ENCODE results near the gene CACFD1. TPM values are rescaled to one million over a fixed set of nuclear protein-coding genes. Genes with fewer than 3 reads are reported as not detected.
A peak's percentile ranks its signal among the peaks of the same experiment; 100 is the strongest.

Gene CACFD1
- total RNA-seq, 3 donors from 2014 or later = 0.73 to 1.1 (median 0.86) TPM

DNA sequence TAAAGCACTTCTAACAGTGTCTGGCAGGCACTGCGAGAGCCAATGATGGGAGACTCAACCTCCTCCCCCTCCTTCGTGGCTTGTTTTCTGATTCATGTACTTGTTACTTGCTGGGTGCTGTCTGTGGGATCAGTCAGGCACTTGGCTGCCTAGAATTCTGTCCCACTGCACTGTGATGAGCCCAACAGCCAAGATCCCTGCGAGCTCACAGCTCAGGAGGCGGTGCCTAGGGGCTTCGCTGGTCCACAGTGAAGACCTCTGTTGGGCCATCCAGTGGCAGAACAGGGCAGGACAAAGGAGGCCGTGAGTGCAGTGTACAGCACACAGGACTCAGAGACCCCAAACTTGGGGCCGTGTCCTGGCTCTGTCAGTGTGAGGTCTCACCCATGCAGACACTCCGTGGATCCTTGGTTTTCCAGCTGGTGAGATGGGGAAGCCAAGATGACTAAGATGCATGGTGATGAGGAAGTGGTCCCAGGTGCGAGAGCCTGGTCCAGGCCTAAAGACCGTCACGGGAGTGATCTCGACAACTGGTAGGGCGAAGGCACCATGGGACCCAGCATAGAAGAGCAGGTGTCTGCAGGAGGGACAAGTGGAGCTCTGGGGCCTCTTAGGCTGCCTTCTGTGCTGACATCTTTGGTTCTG is 45.5 kb downstream of the CACFD1 start:
- H3K9me3 Mint-ChIP-seq = peaks cover 16% of the 10 kb centered on the region
- no peaks in the 10 kb centered on the region for H3K36me3 Mint-ChIP-seq (ENCODE audit: insufficient read depth)
- DNase-seq = no peak
- no peak for ATAC-seq
- peaks cover 19% of the 10 kb centered on the region for H3K4me1 Mint-ChIP-seq (ENCODE audit: low read depth)
- peaks cover 10% of the 10 kb centered on the region for H3K27me3 Mint-ChIP-seq (ENCODE audit: low read depth)
- H3K4me3 Mint-ChIP-seq = no peak overlapping the region

DNA sequence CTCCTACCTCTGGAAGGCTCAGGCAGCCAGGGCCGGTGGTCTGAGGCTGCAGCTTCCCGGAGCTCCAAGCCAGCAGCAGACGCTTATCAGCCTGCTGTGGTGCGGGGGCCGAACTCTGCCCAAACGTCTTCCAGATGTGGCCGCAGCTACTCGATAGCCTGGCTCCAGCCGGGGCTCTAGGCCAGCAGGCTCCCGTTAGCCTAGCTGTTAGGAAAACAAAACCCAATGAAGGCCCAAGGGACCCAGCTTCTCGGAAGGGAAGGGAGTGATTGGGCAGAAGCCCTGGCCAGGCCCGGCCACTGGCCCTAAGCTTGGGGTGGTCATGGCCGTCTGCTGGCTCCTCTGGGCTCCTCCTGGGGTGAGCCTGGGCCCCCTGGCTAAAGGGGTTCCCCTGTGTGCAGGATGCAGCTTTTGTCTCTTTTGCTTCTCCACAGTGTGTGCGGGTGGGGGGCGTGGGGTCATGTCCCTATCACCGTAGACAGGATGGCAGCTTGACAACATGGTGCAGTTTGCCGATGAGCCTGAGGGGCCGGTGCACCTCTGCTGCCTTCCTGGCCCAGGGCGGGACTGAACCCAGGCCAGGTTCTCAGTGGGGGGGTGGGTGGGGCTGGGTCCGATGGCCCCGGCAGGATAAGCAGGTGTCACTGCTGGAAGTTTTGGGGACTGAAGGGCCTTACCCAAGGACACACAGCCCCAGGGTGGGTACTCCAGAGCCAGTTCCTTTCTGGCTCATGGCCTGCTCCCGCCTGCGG is 46.3 kb downstream of the CACFD1 start:
- Mint-ChIP-seq H3K27me3 (ENCODE audit: low read depth) (peaks cover 10% of the 10 kb centered on the region), H3K4me3 (no peak overlapping the region), H3K36me3 (ENCODE audit: insufficient read depth) (no peaks in the 10 kb centered on the region), H3K4me1 (ENCODE audit: low read depth) (peaks cover 19% of the 10 kb centered on the region), H3K9me3 (peaks cover 16% of the 10 kb centered on the region)
- ATAC-seq (no peak), DNase-seq (no peak)

DNA sequence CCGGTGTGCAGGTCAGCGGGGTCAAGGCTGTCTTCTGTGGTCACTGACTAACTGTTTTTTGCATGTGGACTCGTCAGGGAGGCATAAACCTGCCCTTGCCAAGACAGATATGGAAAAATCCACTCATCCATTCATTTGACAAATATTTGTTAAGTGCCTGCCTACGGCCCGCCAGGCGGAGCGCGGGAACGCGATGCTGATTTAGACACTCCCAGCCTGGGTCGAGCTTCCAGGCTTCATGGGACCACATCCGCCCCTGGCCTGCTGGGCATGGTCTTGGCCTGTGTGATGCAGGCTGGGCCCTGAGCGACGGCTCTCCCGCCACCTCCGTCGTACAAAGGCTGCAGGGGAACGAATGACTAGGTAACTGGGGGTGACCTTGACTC is 46.9 kb downstream of the CACFD1 start:
- DNase-seq (no peak), ATAC-seq (no peak)
- Mint-ChIP-seq H3K27me3 (ENCODE audit: low read depth) (peaks cover 10% of the 10 kb centered on the region), H3K9me3 (peaks cover 11% of the 10 kb centered on the region), H3K36me3 (ENCODE audit: insufficient read depth) (no peaks in the 10 kb centered on the region), H3K4me3 (no peak overlapping the region), H3K4me1 (ENCODE audit: low read depth) (peaks cover 19% of the 10 kb centered on the region)

DNA sequence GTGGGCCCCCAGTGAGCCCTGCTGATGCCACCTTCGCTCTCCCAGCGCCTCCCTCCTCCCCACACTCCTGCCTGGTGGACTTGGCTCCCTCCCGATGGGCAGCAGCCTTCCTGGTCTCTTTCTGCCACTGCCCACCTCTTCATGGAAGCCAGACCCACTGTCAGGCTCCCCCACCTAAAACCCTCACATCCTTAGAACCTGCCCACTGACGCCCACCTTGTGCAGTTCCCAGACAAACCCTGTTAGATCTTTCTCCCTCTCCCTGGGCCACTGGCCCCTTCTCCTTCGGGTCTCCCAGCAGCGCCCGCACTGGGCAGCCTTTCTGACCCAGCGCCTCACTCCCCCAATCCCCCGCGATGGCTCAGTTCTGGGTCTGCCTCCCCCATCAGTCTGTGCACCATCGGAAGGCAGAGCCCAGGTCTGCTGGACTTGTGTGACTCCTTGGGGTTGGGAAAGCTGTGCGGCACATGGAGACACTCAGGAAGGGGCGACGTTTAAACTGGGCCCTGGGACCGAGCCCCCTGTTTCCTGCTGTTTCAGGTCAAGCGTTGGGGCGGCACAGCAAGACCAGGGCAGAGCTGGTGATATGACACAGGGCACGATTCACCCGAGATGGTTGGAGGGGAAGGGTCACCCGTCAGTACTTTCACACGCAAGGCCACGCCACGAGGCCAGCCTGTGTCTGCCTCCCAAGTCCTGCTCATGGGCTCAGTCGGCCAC is 47.6 kb downstream of the CACFD1 start:
- ATAC-seq = no peak
- no peaks in the 10 kb centered on the region for H3K36me3 Mint-ChIP-seq (ENCODE audit: insufficient read depth)
- H3K4me1 Mint-ChIP-seq (ENCODE audit: low read depth) = peaks cover 19% of the 10 kb centered on the region
- peaks cover 8% of the 10 kb centered on the region for H3K27me3 Mint-ChIP-seq (ENCODE audit: low read depth)
- peaks cover 3% of the 10 kb centered on the region for H3K9me3 Mint-ChIP-seq
- H3K4me3 Mint-ChIP-seq = no peak overlapping the region
- no peak for DNase-seq

DNA sequence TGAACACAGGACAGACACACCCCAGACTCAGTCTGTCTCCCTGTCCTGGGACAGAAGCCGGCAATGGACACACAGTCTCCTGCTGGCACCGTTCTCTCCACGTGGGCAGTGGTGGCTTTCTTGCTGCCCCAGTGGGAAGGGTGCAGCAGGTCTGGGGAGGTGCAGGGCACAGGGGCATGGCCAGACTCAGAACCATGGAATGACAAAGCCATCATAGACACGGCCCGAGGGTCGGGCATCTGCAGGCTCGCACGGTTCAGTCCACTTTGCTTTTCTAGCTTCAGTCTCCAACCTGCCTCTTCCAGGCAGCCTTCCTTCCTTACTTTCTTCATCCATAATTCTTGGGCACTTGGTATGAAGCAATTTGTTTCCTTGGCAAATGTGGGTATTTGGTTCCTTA is 48.3 kb downstream of the CACFD1 start:
- Mint-ChIP-seq H3K36me3 (ENCODE audit: insufficient read depth) (no peaks in the 10 kb centered on the region), H3K27me3 (ENCODE audit: low read depth) (peaks cover 6% of the 10 kb centered on the region), H3K4me3 (no peak overlapping the region), H3K9me3 (no peaks in the 10 kb centered on the region), H3K4me1 (ENCODE audit: low read depth) (peaks cover 19% of the 10 kb centered on the region)
- DNase-seq (no peak), ATAC-seq (no peak)

DNA sequence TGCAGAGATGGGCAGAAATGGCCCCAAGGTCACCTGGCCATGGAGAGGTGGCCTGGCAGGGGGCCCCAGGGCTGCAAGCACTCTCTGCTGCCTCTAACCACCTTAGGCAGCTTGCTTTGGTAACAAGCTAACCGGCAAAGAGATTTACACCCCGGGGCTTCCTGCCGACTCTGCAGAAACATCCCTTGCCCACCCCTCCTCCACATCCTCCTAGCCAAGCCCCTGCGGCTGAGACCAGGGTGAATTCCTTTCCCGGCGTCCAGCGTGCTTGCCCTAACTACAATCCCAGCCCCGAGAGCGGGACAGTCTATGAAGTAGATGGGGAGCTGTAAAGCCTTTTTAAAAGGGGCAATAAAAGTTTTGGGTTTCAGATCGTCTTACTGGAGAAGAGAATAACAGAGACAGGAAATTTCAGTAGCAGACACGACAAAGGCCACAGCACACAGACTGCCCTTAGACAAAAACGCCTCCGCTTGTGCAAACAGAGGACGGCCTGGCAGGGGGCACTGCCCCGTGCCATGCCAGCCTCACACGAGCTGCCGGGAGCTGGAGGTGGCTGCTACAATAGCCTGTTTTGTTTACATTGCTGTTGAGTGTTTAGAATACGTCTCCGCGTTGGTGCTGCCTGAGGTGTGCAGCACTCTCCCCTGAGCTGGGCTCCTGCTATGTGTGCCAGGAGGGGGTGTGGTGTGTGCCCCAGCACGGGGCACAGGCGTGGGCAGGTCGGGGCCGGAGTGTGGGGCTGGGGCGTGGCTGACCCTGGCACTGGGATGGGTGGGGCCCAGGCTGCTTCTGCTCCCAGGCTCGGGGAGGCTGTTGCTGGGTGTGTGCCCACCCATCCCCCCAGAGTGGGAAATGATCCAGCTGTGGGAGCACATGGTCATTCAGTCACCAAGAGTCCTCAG is 49.7 kb downstream of the CACFD1 start:
- Mint-ChIP-seq H3K36me3 (ENCODE audit: insufficient read depth) (no peaks in the 10 kb centered on the region), H3K4me1 (ENCODE audit: low read depth) (peaks cover 19% of the 10 kb centered on the region), H3K27me3 (ENCODE audit: low read depth) (no peaks in the 10 kb centered on the region), H3K4me3 (peak overlapping the region; percentile 72), H3K9me3 (no peaks in the 10 kb centered on the region)
- DNase-seq (no peak), ATAC-seq (peak; percentile 41 to 58)

DNA sequence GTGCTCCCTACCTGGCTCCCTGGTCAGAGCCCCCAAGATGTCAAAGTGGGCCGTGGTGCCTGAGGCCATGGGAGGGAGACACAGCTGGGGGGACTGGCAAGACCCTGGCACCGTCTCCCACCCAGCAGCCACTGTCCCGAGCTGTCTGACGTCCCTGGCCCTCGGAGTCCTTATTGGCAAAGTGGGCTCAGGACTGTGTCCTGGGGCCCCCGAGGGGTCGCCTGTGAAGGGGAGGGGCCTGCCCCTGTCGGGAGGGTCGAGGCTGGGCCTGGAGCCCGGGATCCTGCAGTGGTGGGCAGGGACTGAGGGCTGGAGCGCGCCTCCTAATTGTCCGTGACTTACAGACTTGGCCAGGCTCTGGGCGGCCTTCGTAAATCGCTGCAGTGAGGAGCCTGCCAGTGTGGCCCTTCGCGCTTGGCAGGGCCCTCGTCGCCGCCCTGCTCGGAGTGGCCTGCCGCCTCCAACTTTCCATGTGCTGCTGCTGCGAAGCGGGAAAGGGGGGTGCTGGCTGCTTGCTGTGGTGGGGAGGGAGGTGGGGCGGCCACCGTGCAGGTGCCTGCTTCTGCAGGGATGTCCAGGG is 51.2 kb downstream of the CACFD1 start:
- H3K4me3 Mint-ChIP-seq = no peak overlapping the region
- ATAC-seq = no peak
- no peaks in the 10 kb centered on the region for H3K36me3 Mint-ChIP-seq (ENCODE audit: insufficient read depth)

DNA sequence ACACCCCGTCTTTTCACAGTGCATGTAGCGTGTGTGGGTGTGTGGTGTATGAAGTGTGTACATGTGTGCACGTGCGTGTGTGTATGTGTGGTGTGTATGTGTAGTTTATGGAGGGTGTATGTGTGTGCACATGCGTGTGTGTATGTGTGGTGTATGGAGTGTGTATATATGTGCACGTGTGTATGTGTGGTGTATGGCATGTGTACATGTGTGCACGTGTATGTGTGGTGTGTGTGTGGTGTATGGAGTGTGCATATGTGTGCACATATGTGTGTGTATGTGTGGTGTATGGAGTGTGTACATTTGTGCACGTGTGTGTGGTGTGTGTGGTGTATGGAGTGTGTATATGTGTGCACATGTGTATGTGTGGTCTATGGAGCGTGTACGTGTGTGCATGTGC is 51.8 kb downstream of the CACFD1 start:
- no peak for ATAC-seq
- no peak for DNase-seq
- no peak overlapping the region for H3K4me3 Mint-ChIP-seq
- H3K36me3 Mint-ChIP-seq (ENCODE audit: insufficient read depth) = no peaks in the 10 kb centered on the region
- peaks cover 3% of the 10 kb centered on the region for H3K27me3 Mint-ChIP-seq (ENCODE audit: low read depth)
- H3K9me3 Mint-ChIP-seq = no peaks in the 10 kb centered on the region
- peaks cover 19% of the 10 kb centered on the region for H3K4me1 Mint-ChIP-seq (ENCODE audit: low read depth)

More for the DNA sequence above, 51.2 kb downstream of the CACFD1 start:
- H3K9me3 Mint-ChIP-seq = no peaks in the 10 kb centered on the region
- peaks cover 19% of the 10 kb centered on the region for H3K4me1 Mint-ChIP-seq (ENCODE audit: low read depth)
- H3K27me3 Mint-ChIP-seq (ENCODE audit: low read depth) = peaks cover 3% of the 10 kb centered on the region
- DNase-seq = no peak

DNA sequence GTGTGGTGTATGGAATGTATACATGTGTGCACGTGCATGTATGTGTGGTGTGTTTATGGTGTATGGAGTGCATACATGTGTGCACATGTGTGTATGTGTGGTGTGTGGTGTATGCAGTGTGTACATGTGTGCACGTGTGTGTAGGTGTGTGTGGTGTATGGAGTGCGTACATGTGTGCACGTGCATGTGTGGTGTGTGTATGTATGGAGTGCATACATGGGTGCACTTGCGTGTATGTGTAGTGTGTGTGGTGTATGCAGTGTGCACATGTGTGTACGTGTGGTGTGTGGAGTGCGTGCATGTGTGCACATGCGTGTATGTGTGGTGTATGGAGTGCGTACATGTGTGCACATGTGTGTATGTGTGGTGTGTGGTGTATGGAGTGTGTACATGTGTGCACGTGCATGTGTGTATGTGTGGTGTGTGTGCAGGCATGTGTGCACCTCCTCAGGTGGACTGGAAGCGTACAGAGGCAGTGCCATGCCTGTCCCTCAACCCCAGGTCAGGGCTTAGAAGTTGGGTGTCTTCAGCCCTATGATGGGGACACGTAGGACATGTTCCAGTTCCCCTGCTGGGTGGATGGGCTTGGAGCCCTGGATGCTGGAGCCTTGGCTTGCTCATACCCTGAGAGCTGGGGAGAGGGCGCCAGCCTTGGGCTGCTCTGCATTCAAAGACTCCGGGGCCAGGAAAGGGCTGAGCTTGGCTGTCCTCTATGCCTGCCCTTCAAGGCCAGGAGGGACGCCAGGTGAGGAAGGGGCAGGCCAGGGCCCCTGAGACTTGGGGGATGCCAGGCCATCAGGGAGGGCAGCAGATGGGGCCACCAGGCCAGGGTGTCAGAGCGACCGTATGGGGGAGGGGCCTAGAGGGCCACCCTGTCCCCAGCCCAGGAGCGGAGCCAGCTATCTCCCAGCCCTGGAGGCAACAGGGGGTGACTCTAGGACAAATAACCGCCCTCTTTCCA is 52.8 kb downstream of the CACFD1 start:
- Mint-ChIP-seq H3K9me3 (no peaks in the 10 kb centered on the region), H3K4me1 (ENCODE audit: low read depth) (peaks cover 19% of the 10 kb centered on the region), H3K36me3 (ENCODE audit: insufficient read depth) (no peaks in the 10 kb centered on the region), H3K27me3 (ENCODE audit: low read depth) (peaks cover 3% of the 10 kb centered on the region), H3K4me3 (no peak overlapping the region)
- DNase-seq (no peak), ATAC-seq (no peak)

DNA sequence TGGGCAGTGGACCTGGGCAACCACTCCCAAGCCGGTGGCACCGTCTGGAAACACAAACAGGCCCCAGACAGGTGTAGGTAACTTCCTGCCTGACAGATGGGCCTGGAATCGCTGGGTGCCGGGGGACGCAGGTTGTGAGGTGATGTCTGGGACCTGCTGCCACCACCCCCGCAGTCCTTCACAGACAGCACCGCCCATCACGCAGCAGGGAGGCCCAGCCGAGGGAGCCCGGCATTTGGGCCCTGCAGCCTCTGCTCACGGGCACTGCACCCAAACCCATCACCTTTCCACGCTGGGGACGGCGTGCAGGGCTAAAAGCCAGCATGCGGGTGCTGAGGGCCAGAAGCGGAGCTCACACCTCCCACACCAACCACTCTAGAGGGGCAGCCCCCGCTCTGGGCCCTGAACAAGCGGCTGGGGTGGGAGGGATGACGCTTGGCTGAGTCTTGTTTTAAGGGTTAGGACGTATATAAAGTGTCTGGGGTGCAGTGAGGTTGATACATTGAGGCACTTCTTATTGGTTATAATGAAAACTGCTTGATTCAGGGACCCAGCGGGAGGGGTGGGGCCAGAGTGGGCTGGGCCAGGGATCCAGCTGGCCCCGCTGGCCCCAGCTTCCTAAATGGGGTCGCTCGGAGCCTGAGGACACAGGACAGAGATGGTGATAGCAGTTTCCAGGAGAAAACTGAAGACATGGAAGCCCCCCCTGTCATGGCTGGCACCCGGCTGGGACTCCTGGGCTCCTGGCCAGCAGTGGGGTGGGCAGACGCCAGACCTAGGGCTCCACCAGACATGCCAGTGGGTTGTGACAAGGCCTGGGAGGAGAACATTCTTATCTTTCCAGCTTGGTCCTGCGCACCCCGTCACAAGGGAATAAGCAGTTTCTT is 53.7 kb downstream of the CACFD1 start:
- ATAC-seq (no peak), DNase-seq (no peak)
- Mint-ChIP-seq H3K36me3 (ENCODE audit: insufficient read depth) (no peaks in the 10 kb centered on the region), H3K4me1 (ENCODE audit: low read depth) (peaks cover 14% of the 10 kb centered on the region), H3K9me3 (no peaks in the 10 kb centered on the region), H3K27me3 (ENCODE audit: low read depth) (peaks cover 3% of the 10 kb centered on the region), H3K4me3 (no peak overlapping the region)

DNA sequence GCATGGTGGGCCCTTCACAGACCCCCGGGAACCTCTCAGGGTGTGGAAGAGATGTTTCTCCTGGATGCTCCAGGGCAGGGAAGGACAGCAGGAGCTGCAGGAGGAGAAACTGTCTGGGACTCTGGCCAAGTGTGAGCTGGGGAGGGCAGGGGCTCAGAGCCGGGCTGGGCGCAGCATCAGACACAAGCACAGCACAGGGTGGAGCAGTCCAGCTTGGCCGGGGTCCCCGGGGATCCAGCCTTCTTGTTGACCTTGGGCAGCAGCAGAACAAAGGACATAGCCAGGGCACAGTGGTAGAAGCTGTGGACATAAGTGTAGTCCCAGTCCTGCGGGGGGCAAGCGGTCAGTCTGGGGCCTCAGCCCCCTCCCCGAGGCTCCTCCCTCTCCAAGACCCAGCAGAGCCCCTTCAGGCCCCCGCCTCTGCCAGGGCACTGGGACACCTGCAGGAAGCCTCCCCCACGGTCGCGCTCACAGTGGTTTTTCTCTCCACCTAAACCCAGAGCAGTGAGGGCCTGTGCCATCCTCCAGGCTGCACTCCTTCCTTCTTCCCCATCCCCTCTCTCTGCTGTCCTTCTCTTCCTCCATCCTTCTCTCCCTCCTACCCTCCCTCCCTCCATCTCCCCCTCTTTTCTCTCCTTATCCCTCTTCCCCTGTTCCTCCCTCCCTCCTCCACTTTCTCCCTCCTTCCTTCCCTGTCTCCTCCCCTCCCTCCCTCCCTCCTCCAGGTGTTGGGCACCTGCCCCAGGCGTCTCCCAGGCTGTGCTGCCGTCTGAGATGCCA is 54.9 kb downstream of the CACFD1 start:
- no peaks in the 10 kb centered on the region for H3K9me3 Mint-ChIP-seq
- H3K4me1 Mint-ChIP-seq (ENCODE audit: low read depth) = peaks cover 3% of the 10 kb centered on the region
- no peak for DNase-seq

DNA sequence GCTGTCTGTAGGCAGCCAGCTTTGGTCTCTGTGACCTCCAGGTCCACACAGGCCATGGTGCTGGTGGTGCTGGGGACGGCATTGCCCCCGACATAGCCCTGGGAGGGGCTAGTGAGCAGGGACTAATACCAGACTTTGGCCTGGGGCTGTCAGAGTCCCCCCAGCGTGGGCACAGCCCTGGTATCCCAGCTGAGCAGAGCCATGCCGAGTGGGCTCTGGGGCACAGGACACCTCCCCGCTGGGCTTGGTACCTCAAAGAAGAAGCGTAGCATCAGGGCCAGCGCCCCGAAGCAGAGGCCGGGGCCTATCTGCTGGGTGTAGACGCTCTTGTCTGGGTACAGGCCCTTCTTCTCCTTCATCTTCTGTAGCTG is 55.4 kb downstream of the CACFD1 start:
- H3K4me3 Mint-ChIP-seq = no peak overlapping the region
- ATAC-seq (no peak), DNase-seq (no peak)
- H3K9me3 Mint-ChIP-seq = no peaks in the 10 kb centered on the region
- peaks cover 5% of the 10 kb centered on the region for H3K27me3 Mint-ChIP-seq (ENCODE audit: low read depth)
- H3K36me3 Mint-ChIP-seq (ENCODE audit: insufficient read depth) = no peaks in the 10 kb centered on the region
- no peaks in the 10 kb centered on the region for H3K4me1 Mint-ChIP-seq (ENCODE audit: low read depth)

More for the DNA sequence above, 54.9 kb downstream of the CACFD1 start:
- peaks cover 5% of the 10 kb centered on the region for H3K27me3 Mint-ChIP-seq (ENCODE audit: low read depth)
- ATAC-seq = no peak
- H3K4me3 Mint-ChIP-seq = no peak overlapping the region
- H3K36me3 Mint-ChIP-seq (ENCODE audit: insufficient read depth) = no peaks in the 10 kb centered on the region

All from activated T-cell treated with anti-CD3 and anti-CD28 coated beads, Interleukin-2, amount 50 U/mL, for 4 hours (primary cell).